Chondrocyte (in vitro differentiated cells): ENCODE data around the gene ARHGAP15. TPM values are rescaled to one million over a fixed set of nuclear protein-coding genes. Genes with fewer than 3 reads are reported as not detected.

Source experiments
- DNase-seq: peaks from one replicate; pipeline ENCODE4 v3.0.0; 2021; ENCODE audit warnings: mixed read lengths, low spot score
- H3K27ac Mint-ChIP-seq: one replicate; pipeline ENCODE4 v1.8.0; 2021; ENCODE audit warnings: mild to moderate bottlenecking, moderate library complexity, mixed read lengths; ENCODE audit not compliant: unreplicated experiment
- H3K27me3 Mint-ChIP-seq: 2 replicates; pipeline ENCODE4 v1.8.0; 2021; ENCODE audit warnings: low read depth, mixed read lengths
- H3K36me3 Mint-ChIP-seq: 2 replicates; pipeline ENCODE4 v1.8.0; 2021; ENCODE audit warnings: low read depth, mixed read lengths
- H3K4me1 Mint-ChIP-seq: 2 replicates; pipeline ENCODE4 v1.8.0; 2021; ENCODE audit warnings: low read depth, mild to moderate bottlenecking, mixed read lengths
- H3K4me3 Mint-ChIP-seq: one replicate; pipeline ENCODE4 v1.8.0; 2021; ENCODE audit warnings: mild to moderate bottlenecking, moderate library complexity, mixed read lengths; ENCODE audit not compliant: unreplicated experiment
- H3K9me3 Mint-ChIP-seq: 2 replicates; pipeline ENCODE4 v1.8.0; 2021; ENCODE audit warnings: low read depth, mixed read lengths
- total RNA-seq: library from RNA; stranded (reverse); gene quantifications from 3 replicates; pipeline ENCODE4 v1.2.1, GENCODE V29; 2021
- TF ChIP-seq, protein P1 (sequence below): fragments of 200-600 bp; sonication (generic); IDR thresholded peaks from 2 replicates; pipeline ENCODE4 v1.5.0; 2021; ENCODE audit warnings: antibody characterized with exemption, mild to moderate bottlenecking, moderate library complexity

ARHGAP15 gene
- total RNA-seq, 1 donor from 2014 or later = 0.42 TPM

DNA sequence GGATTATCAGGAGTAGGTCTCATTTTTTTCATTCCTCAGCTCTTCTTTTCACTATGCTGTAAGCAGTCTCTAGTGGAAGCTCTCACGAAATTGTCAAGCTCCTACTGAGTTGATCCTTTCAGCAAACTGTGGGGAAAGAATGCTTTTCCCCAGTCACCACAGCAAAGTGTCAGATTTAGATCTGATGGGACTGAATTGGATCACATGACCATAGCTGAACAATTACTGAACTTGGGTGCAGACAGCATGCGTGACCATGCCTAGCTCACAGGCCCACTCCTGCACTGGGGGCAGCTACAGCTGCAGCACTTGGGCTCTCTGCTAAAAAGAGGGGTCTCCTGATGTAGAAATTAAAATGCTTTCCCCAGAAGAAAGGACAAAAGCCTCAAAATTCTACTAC lies 3.1 kb downstream of the ARHGAP15 start:
- Mint-ChIP-seq H3K36me3 (no peaks in the 10 kb centered on the region), H3K4me3 (no peak overlapping the region), H3K27me3 (peaks cover 17% of the 10 kb centered on the region), H3K27ac (no peak overlapping the region), H3K4me1 (no peaks in the 10 kb centered on the region), H3K9me3 (no peaks in the 10 kb centered on the region)
- no peak for DNase-seq
- TF ChIP-seq, protein P1, sequence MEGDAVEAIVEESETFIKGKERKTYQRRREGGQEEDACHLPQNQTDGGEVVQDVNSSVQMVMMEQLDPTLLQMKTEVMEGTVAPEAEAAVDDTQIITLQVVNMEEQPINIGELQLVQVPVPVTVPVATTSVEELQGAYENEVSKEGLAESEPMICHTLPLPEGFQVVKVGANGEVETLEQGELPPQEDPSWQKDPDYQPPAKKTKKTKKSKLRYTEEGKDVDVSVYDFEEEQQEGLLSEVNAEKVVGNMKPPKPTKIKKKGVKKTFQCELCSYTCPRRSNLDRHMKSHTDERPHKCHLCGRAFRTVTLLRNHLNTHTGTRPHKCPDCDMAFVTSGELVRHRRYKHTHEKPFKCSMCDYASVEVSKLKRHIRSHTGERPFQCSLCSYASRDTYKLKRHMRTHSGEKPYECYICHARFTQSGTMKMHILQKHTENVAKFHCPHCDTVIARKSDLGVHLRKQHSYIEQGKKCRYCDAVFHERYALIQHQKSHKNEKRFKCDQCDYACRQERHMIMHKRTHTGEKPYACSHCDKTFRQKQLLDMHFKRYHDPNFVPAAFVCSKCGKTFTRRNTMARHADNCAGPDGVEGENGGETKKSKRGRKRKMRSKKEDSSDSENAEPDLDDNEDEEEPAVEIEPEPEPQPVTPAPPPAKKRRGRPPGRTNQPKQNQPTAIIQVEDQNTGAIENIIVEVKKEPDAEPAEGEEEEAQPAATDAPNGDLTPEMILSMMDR = no peak

DNA sequence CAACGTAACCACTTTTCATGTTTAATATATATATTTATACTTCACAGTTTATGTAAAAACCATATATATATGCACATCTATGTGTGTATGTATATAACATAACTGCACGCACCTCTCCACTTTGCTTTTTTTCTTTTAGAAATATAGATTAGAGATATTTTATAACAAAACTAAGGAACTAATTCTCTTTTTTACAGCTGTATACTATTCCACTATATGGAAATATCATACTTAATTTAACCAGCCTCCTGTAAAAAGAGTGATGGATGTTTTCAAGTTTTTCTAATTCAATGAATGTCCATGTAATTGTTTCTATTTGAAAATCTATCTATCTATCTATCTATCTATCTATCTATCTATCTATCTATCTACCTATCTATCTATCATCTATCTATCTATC lies 4.6 kb downstream of the ARHGAP15 start:
- no peaks in the 10 kb centered on the region for H3K36me3 Mint-ChIP-seq
- TF ChIP-seq, protein P1 = no peak
- H3K27ac Mint-ChIP-seq = no peak overlapping the region
- no peaks in the 10 kb centered on the region for H3K9me3 Mint-ChIP-seq
- peaks cover 22% of the 10 kb centered on the region for H3K27me3 Mint-ChIP-seq
- no peak for DNase-seq
- H3K4me3 Mint-ChIP-seq = no peak overlapping the region
- no peaks in the 10 kb centered on the region for H3K4me1 Mint-ChIP-seq

DNA sequence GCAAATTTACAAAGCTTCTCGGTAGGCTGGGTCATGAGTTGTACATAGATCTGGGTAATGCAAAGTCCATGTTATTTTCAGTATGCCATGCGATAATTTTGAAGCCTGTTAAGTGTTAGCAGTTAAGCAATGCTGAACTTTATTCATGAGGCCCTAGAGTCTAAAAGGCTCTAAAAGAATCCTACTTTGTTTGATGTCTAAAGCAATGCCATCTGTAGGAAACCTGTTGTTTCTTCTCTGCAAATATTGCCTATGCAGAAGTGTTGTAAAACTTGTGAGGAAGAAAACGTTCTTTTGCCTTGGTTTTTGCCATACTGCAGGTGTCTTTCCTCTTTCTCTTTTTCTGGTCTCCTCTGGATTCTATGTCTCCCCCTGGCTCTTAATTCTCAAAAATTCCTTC lies 9.1 kb downstream of the ARHGAP15 start:
- H3K4me3 Mint-ChIP-seq = no peak overlapping the region
- peaks cover 29% of the 10 kb centered on the region for H3K27me3 Mint-ChIP-seq
- H3K9me3 Mint-ChIP-seq = no peaks in the 10 kb centered on the region
- TF ChIP-seq, protein P1 = no peak
- no peak for DNase-seq
- H3K36me3 Mint-ChIP-seq = no peaks in the 10 kb centered on the region
- no peak overlapping the region for H3K27ac Mint-ChIP-seq
- H3K4me1 Mint-ChIP-seq = no peaks in the 10 kb centered on the region

DNA sequence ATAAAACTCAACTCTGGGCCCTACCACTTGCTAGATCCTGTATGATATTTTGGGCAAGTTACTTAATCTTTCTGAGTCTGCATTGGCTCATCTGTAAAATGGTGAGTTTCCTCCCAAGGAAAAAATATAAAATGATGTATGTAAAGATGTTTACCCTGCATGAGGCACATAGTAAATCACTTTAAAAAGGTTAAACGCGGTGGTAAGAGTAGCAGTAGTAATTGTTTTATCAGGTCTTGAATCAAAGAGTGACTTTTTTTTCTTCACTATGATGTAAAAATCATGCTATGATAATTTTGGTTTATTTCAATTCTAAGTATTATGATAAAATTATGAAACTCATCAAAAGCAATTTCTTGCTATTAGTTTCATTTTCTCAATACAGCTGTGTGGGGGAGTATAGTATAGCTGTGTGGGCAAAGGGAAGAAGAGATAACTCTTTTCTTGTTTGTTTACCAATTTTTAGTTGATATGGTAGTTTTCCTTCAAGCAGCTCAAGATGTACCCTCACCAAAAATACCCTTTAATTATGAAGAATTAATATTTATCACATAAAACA lies 10.7 kb downstream of the ARHGAP15 start:
- Mint-ChIP-seq H3K27ac (no peak overlapping the region), H3K36me3 (no peaks in the 10 kb centered on the region), H3K27me3 (peaks cover 29% of the 10 kb centered on the region), H3K4me1 (no peaks in the 10 kb centered on the region), H3K4me3 (no peak overlapping the region), H3K9me3 (no peaks in the 10 kb centered on the region)
- no peak for DNase-seq
- TF ChIP-seq, protein P1 = no peak

DNA sequence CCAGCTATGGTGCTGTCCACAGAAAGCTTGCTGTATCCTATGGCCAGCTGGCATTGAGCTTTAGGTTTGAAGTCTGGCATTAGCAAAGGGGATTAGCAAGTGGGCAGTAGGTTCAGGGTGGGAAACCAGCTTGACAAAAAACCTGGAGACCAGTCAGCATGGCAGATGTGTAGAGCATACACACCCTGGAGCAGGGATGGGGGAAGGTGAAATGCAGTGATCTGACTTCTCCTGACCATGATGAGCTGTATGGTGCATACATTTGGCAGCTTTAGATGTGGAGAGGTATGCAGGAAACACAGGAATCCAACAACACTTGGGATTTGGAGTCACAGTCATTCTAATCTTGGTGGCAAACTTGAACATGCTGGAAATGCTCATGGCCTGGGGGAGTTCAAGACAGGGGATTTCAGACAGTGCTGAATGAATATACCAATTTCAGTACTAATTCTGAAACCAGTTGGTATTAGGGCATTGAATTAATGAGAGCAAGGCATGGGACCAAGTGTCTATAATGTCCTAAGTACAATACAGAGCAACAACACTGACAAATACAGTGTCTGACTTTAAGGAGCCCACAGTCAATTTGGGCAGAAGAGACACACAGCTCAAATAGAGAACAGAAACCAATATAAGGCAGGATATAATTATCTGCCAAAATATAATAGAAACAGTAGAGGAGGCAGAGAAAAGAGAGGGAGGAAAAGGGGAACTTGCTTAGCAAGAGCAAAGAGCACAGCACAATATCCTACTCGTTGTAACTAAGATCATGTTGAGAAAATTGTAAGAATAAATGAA lies 11.8 kb downstream of the ARHGAP15 start:
- H3K36me3 Mint-ChIP-seq = no peaks in the 10 kb centered on the region

More for the DNA sequence above, 11.8 kb downstream of the ARHGAP15 start:
- H3K27ac Mint-ChIP-seq = no peak overlapping the region
- no peaks in the 10 kb centered on the region for H3K9me3 Mint-ChIP-seq
- peaks cover 5% of the 10 kb centered on the region for H3K4me1 Mint-ChIP-seq
- H3K4me3 Mint-ChIP-seq = no peak overlapping the region
- TF ChIP-seq, protein P1 = no peak
- DNase-seq = no peak
- H3K27me3 Mint-ChIP-seq = peaks cover 25% of the 10 kb centered on the region
